Fibroblast of lung (primary cell): ENCODE results near the gene AK8. TPM values are rescaled to one million over a fixed set of nuclear protein-coding genes. Genes with fewer than 3 reads are reported as not detected.

ENCODE experiments used
- DNase-seq, 2 donors: peaks; one replicate each; pipeline versions ENCODE4 v3.0.0 to v3.0.0-alpha.2; 2010; ENCODE audit warnings: low read depth in 2 of 2
- H2AFZ ChIP-seq: 2 replicates; pipeline ENCODE4 v1.5.1; 2012; ENCODE audit warnings: low read length, control low read depth, inconsistent platforms
- H3K27ac ChIP-seq: 2 replicates; pipeline ENCODE4 v1.5.1; 2011; ENCODE audit warnings: low read length, control low read depth; ENCODE audit not compliant: insufficient read depth
- H3K27me3 ChIP-seq: 2 replicates; pipeline ENCODE4 v1.5.1; 2011; ENCODE audit warnings: mild to moderate bottlenecking, low read length; ENCODE audit not compliant: control insufficient read depth, insufficient read depth
- H3K36me3 ChIP-seq: 2 replicates; pipeline ENCODE4 v1.5.1; 2011; ENCODE audit warnings: low read length; ENCODE audit not compliant: control insufficient read depth, insufficient read depth
- H3K4me1 ChIP-seq: 2 replicates; pipeline ENCODE4 v1.5.1; 2011; ENCODE audit warnings: low read length; ENCODE audit not compliant: control insufficient read depth, insufficient read depth; ENCODE audit errors: extremely low read depth
- H3K4me2 ChIP-seq: 2 replicates; pipeline ENCODE4 v1.5.1; 2011; ENCODE audit warnings: low read length, control low read depth; ENCODE audit not compliant: insufficient read depth; ENCODE audit errors: extremely low read depth
- H3K4me3 ChIP-seq, 4 experiments: fragments of 200-600 bp in 1 of 4; sonication (generic) in 1 of 4; replicated peaks in 1 of 4; 2 replicates each; pipeline ENCODE4 v1.5.1; 2011 to 2016; ENCODE audit warnings: low read length in 4 of 4, low read depth in 3 of 4, mild to moderate bottlenecking in 3 of 4, control low read depth in 2 of 4, inconsistent platforms in 1 of 4, mixed read lengths in 1 of 4; ENCODE audit not compliant: insufficient read depth in 1 of 4; ENCODE audit errors: control extremely low read depth in 1 of 4
- H3K79me2 ChIP-seq: 2 replicates; pipeline ENCODE4 v1.5.1; 2012; ENCODE audit warnings: mild to moderate bottlenecking, low read length, inconsistent platforms; ENCODE audit not compliant: control insufficient read depth, insufficient read depth
- H3K9ac ChIP-seq: 2 replicates; pipeline ENCODE4 v1.5.1; 2011; ENCODE audit warnings: mild to moderate bottlenecking, low read length, control low read depth; ENCODE audit not compliant: insufficient read depth
- H3K9me3 ChIP-seq: 2 replicates; pipeline ENCODE4 v1.5.1; 2012; ENCODE audit warnings: low read depth, low read length; ENCODE audit not compliant: control insufficient read depth, insufficient read depth
- H4K20me1 ChIP-seq: 2 replicates; pipeline ENCODE4 v1.5.1; 2011; ENCODE audit warnings: low read length; ENCODE audit not compliant: control insufficient read depth, insufficient read depth; ENCODE audit errors: extremely low read depth
- EZH2 ChIP-seq: IDR thresholded peaks from 2 replicates; pipeline ENCODE4 v1.5.1; 2012; ENCODE audit warnings: low read length, control low read depth, mild to moderate bottlenecking; ENCODE audit errors: missing control alignments
- polyA plus RNA-seq, 2 donors: library from polyadenylated mRNA; depleted of rRNA in 1 of 2; stranded (reverse) in 1 of 2; unstranded in 1 of 2; fragments of >200 nt; gene quantifications; 2 replicates each; pipeline ENCODE4 v1.2.1, GENCODE V29; 2011 to 2012; ENCODE audit warnings: missing spikeins in 1 of 2
- total RNA-seq: library from RNA; depleted of rRNA; stranded (reverse); fragments of >200 nt; gene quantifications from 2 replicates; pipeline ENCODE4 v1.2.1, GENCODE V29; 2014
- TF ChIP-seq, protein P1 (sequence below), 2 donors: IDR thresholded peaks in 1 of 2; conservative IDR thresholded peaks in 1 of 2; 1 replicate in 1 of 2; 2 replicates in 1 of 2; pipeline ENCODE4 v1.5.1; 2011 to 2012; ENCODE audit warnings: low read length in 2 of 2, control low read depth in 1 of 2, inconsistent platforms in 1 of 2, low read depth in 1 of 2, mild to moderate bottlenecking in 1 of 2

AK8 gene
- total and polyA plus RNA-seq, 2 donors (not counting 1 experiment from before 2014, with no cell fraction given) = 0.17 to 0.50 TPM

DNA sequence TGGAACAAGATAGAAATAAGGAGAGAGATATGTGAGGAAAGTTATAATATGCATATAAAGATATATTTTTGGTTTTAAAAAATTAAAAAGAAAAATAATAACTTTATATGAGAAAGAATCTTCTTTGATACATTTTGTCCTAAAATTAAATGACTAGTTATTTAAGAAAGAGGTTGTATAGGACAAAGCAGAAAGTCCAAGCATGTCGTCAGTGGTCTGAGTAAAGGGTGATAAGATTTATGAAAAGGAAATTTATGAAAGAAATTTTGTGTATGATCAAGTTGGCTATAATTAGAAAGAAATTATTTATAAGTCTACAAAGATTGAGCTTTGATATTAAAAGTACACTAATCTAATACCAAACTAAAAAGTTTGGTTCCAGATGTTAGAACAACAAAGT, 175.8 kb downstream of the AK8 start:
- Histone ChIP-seq H3K27me3 (no peaks in the 10 kb centered on the region), H4K20me1 (no peaks in the 10 kb centered on the region), H3K9me3 (no peaks in the 10 kb centered on the region), H2AFZ (no peak overlapping the region), H3K4me2 (no peak overlapping the region), H3K9ac (no peak overlapping the region), H3K4me1 (no peaks in the 10 kb centered on the region), H3K4me3 (no peak overlapping the region), H3K27ac (no peak overlapping the region), H3K36me3 (no peaks in the 10 kb centered on the region), H3K79me2 (no peaks in the 10 kb centered on the region)
- no peak for DNase-seq
- TF ChIP-seq EZH2 = no peak
- TF ChIP-seq, protein P1, sequence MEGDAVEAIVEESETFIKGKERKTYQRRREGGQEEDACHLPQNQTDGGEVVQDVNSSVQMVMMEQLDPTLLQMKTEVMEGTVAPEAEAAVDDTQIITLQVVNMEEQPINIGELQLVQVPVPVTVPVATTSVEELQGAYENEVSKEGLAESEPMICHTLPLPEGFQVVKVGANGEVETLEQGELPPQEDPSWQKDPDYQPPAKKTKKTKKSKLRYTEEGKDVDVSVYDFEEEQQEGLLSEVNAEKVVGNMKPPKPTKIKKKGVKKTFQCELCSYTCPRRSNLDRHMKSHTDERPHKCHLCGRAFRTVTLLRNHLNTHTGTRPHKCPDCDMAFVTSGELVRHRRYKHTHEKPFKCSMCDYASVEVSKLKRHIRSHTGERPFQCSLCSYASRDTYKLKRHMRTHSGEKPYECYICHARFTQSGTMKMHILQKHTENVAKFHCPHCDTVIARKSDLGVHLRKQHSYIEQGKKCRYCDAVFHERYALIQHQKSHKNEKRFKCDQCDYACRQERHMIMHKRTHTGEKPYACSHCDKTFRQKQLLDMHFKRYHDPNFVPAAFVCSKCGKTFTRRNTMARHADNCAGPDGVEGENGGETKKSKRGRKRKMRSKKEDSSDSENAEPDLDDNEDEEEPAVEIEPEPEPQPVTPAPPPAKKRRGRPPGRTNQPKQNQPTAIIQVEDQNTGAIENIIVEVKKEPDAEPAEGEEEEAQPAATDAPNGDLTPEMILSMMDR (conservative IDR thresholded peaks at IDR 0.05 in 1 of 2, IDR thresholded peaks at IDR 0.05 in 1 of 2; ENCODE audit: low read depth in 1 of 2, low read length in 2 of 2) = no peak

GRCh38 chr9:132699956-132700355, 178.1 kb downstream of the AK8 start:
- no peaks in the 10 kb centered on the region for H3K27me3 ChIP-seq
- peak in 1 of 2 donors; percentile 63 for DNase-seq
- H3K79me2 ChIP-seq = no peaks in the 10 kb centered on the region
- H3K27ac ChIP-seq = no peak overlapping the region
- no peak overlapping the region for H3K4me3 ChIP-seq
- no peaks in the 10 kb centered on the region for H4K20me1 ChIP-seq
- H3K9ac ChIP-seq = no peak overlapping the region
- no peak overlapping the region for H2AFZ ChIP-seq
- H3K4me2 ChIP-seq = no peak overlapping the region
- no peaks in the 10 kb centered on the region for H3K4me1 ChIP-seq
- H3K9me3 ChIP-seq = no peaks in the 10 kb centered on the region
- TF ChIP-seq EZH2 = no peak
- H3K36me3 ChIP-seq = no peaks in the 10 kb centered on the region

DNA sequence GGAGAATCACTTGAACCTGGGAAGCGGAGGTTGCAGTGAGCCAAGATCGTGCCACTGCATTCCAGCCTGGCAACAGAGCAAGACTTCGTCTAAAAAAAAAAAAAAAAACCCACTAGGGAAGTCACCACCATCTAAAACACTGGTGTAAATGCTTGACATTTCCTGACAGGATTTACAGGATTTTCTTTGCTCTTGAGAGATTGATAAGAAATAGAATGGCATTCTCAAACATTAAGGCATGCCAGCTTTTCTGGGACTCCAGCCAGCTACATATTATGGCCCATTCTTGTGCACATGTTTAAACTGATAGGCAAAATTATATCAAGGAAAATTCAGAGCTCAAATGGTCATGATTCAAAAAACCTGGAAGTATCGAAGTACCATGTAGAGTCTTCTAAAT, 179.1 kb downstream of the AK8 start:
- Histone ChIP-seq H2AFZ (no peak overlapping the region), H3K27me3 (no peaks in the 10 kb centered on the region), H3K27ac (no peak overlapping the region), H3K4me1 (no peaks in the 10 kb centered on the region), H3K4me3 (no peak overlapping the region), H3K4me2 (no peak overlapping the region), H3K9me3 (no peaks in the 10 kb centered on the region), H4K20me1 (no peaks in the 10 kb centered on the region), H3K9ac (no peak overlapping the region), H3K36me3 (no peaks in the 10 kb centered on the region), H3K79me2 (no peaks in the 10 kb centered on the region)
- no peak for DNase-seq
- no peak for TF ChIP-seq EZH2
- TF ChIP-seq, protein P1 (conservative IDR thresholded peaks at IDR 0.05 in 1 of 2, IDR thresholded peaks at IDR 0.05 in 1 of 2; ENCODE audit: low read depth in 1 of 2, low read length in 2 of 2) = no peak
